Measurements from ENCODE around the gene PGC.

DNA sequence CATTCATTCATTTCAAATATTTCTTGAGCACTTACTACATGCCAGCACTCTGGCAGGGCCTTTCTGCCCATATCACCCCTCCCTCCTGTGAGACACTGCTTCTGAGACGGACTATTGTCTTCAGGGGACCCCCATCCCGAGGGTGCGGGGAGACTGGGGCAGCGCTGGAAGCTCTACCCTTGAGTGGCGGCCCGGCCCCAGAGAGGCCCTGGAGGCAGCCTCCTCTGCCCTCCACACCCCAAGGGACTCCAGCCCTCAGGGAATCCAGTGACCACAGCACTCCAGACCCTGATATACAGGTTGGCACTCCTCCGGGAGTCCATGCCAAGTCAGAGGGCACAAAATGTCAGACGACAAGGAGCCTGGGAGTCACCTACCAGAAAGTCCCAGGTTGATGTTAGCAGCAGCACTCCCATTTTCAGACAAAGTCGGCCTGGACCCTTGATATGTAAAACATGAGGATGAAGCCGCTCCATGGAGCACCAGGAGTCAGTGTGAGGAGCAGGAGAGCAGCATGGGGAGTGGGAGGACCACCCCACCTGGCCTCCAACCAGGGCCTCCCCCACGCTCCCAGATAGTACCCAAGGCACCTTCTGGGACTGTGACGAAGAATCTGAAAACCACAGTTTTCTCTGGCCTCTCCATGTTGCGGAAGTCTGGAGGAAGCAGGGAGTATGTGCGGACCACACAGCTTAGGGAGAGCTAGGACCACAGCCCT lies 32.5 kb downstream of the PGC start:
- TF ChIP-seq CTCF (IDR thresholded peaks at IDR 0.05; ENCODE audit: borderline replicate concordance, extremely low read depth, low read length, poor library complexity, severe bottlenecking), result no peak
- TF ChIP-seq EZH2 (IDR thresholded peaks at IDR 0.05; ENCODE audit: borderline replicate concordance, low read depth, low read length, severe bottlenecking), result no peak
